Testis (tissue), 3 donors: Measurements from ENCODE around the gene SLC25A30. TPM values are rescaled to one million over a fixed set of nuclear protein-coding genes. Genes with fewer than 3 reads are reported as not detected.
"Not testable (repeated sequence)": the region's sequence is repeated elsewhere in the genome, so short reads cannot be mapped to it uniquely, and the experiment has no call there.

Experiments
- DNase-seq: peaks from one replicate; pipeline ENCODE4 v3.0.0-alpha.2; 2019
- H3K27ac ChIP-seq, 2 donors: fragments of 200-600 bp; sonication (generic); one replicate each; pipeline ENCODE4 v1.5.1; 2019
- H3K27me3 ChIP-seq: fragments of 200-600 bp; sonication (generic); one replicate; pipeline ENCODE4 v1.5.1; 2019
- H3K36me3 ChIP-seq: fragments of 200-600 bp; sonication (generic); one replicate; pipeline ENCODE4 v1.5.1; 2017; ENCODE audit warnings: low read depth; ENCODE audit errors: missing control alignments
- H3K4me1 ChIP-seq: fragments of 200-600 bp; sonication (generic); one replicate; pipeline ENCODE4 v1.5.1; 2019
- H3K4me3 ChIP-seq, 2 donors: fragments of 200-600 bp; sonication (generic); one replicate each; pipeline ENCODE4 v1.5.1; 2017 to 2019
- H3K9me3 ChIP-seq: fragments of 200-600 bp; sonication (generic); one replicate; pipeline ENCODE4 v1.5.1; 2017
- POLR2A ChIP-seq: fragments of 450-650 bp; IDR thresholded peaks from one replicate; pipeline ENCODE4 v1.6.1; 2017; ENCODE audit warnings: antibody characterized with exemption, mild to moderate bottlenecking, moderate library complexity
- WGBS, 2 donors: methylation state at CpG; one replicate each; pipeline ENCODE4 v1.1.5; 2018; 5-methylcytosine and 5-hydroxymethylcytosine counted together
- intact Hi-C: fragments of 100-400 bp; cut with DNase I; formaldehyde crosslinking; loops from one replicate; pipeline ENCODE4 v1.15.1; 2023; ENCODE audit warnings: low total_unique reads
- polyA plus RNA-seq: library from polyadenylated mRNA; stranded (reverse); fragments of 350-450 nt; fragmentation: Illumina TruSeq; extraction: RNeasy Lipid Tissue Mini Kit (QIAGEN cat#74804); gene quantifications from one replicate; pipeline ENCODE4 v1.2.3, GENCODE V29; 2014; ENCODE audit warnings: low read depth, low replicate concordance; ENCODE audit not compliant: insufficient read depth
- total RNA-seq, 2 donors: library from RNA; depleted of rRNA; stranded (reverse); fragments of >200 nt; gene quantifications; one replicate each; pipeline ENCODE4 v1.2.3, GENCODE V29; 2016
- TF ChIP-seq, protein P1 (sequence below), 3 experiments: fragments of 450-650 bp in 2 of 3; fragments of 200-600 bp in 1 of 3; sonication (generic) in 1 of 3; IDR thresholded peaks; one replicate each; pipeline ENCODE4 v1.5.1; 2016 to 2019; ENCODE audit warnings: antibody characterized with exemption in 3 of 3, mild to moderate bottlenecking in 2 of 3, moderate library complexity in 1 of 3

SLC25A30 gene
- total and polyA plus RNA-seq, 3 donors from 2014 or later = 14.5 to 16.4 (median 15.7) TPM

DNA sequence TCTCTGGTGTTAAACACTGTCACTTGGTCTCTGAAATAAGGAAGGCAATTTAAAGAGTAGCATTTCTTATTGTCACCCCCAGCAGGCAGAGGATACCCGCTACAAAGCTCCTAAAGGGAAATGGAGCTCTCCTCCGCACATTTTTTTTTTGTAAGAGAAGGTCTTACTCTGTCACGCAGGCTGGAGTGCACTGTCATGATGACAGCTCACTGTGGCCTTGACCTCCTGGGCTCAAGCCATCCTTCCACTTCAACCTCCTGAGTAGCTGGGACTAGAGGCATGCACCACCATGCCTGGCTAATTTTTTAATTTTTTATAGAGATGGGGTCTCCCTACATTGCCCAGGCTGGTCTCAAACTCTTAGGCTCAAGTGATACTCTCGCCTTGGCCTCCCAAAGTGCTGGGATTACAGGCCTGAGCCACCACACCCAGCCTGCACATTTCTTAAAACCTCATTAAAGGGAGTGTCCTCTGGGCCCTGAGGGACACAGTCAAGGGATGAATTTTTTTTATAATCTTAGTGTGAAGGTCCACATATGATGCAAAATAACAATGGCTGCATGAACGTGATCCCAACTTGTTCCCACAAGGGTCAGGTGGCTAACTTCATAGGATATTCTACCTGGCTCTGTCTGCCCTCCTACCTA lies 32.1 kb downstream of the SLC25A30 start:
- intact Hi-C loops = no loop called here
- no peak for TF ChIP-seq POLR2A
- TF ChIP-seq, protein P1, sequence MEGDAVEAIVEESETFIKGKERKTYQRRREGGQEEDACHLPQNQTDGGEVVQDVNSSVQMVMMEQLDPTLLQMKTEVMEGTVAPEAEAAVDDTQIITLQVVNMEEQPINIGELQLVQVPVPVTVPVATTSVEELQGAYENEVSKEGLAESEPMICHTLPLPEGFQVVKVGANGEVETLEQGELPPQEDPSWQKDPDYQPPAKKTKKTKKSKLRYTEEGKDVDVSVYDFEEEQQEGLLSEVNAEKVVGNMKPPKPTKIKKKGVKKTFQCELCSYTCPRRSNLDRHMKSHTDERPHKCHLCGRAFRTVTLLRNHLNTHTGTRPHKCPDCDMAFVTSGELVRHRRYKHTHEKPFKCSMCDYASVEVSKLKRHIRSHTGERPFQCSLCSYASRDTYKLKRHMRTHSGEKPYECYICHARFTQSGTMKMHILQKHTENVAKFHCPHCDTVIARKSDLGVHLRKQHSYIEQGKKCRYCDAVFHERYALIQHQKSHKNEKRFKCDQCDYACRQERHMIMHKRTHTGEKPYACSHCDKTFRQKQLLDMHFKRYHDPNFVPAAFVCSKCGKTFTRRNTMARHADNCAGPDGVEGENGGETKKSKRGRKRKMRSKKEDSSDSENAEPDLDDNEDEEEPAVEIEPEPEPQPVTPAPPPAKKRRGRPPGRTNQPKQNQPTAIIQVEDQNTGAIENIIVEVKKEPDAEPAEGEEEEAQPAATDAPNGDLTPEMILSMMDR (IDR thresholded peaks at IDR 0.05) = no peak
- no peak overlapping the region for H3K27ac ChIP-seq
- no peaks in the 10 kb centered on the region for H3K4me1 ChIP-seq
- H3K27me3 ChIP-seq = no peaks in the 10 kb centered on the region
- no peak overlapping the region for H3K4me3 ChIP-seq
- 80 to 84% methylated on average over 5 of the region's 5 CpGs for WGBS, 2 donors
- H3K9me3 ChIP-seq = no peaks in the 10 kb centered on the region
- no peak for DNase-seq
- H3K36me3 ChIP-seq = no peaks in the 10 kb centered on the region

DNA sequence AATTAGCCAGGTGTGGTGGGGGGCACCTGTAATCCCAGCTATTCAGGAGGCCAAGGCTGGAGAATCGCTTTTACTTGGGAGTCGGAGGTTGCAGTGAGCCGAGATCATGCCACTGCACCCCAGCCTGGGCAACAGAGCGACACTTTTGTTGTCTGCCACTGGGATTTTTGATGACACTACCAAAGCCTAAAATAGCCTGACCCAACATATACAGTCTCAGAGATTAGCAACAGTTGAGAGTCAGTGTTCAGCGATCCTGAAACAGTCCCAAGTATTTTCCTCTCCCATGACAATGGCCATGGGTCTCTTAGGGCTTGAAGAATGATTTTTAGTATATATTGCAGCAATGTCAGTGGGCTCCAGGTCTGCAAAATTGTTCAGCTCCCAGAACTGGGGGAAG lies 32.9 kb downstream of the SLC25A30 start:
- no peaks in the 10 kb centered on the region for H3K36me3 ChIP-seq
- no peaks in the 10 kb centered on the region for H3K4me1 ChIP-seq
- TF ChIP-seq, protein P1 (IDR thresholded peaks at IDR 0.05) = no peak
- TF ChIP-seq POLR2A = no peak
- no peaks in the 10 kb centered on the region for H3K9me3 ChIP-seq
- no peak overlapping the region for H3K27ac ChIP-seq
- DNase-seq = no peak
- intact Hi-C loops = no loop called here
- no peak overlapping the region for H3K4me3 ChIP-seq
- 90 to 98% methylated on average over 3 to 5 of the region's 5 CpGs for WGBS, 2 donors
- no peaks in the 10 kb centered on the region for H3K27me3 ChIP-seq

DNA sequence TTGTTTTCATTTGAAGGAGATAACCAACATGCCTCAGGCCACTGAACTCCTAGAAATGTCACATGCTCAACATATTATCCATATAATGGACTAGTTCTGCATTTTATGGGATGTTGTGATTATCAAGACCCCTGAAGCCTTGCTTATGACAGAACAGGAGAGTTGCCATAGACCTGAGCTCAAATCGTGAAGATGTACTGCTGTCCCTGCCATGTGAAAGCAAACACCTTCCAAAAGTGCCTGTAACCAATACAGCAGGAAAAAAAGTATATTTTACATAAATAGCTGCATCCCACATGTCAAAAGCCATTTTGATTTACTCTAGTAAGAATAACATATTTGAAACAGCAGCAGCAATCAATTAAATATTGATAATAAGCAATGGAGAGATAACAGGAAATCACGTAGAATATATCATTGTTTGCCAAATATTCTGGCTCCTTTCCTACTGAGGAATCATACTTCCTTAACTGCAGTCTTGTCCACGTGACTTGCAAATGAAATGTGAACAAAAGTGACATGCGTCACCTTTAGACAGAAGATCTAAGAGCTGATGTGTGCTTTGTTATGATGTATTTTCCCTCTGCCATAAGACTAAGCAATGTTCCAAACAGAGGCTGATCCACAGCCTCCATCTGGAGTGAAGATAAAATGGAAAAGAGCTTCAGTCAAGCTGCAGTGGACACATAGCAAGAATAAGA lies 33.5 kb downstream of the SLC25A30 start:
- H3K27ac ChIP-seq = no peak overlapping the region
- H3K27me3 ChIP-seq = no peaks in the 10 kb centered on the region
- no peak for DNase-seq
- WGBS, 2 donors = 85 to 94% methylated on average over 4 of the region's 4 CpGs
- H3K4me1 ChIP-seq = no peaks in the 10 kb centered on the region
- H3K36me3 ChIP-seq = no peaks in the 10 kb centered on the region
- TF ChIP-seq, protein P1 (IDR thresholded peaks at IDR 0.05) = no peak
- TF ChIP-seq POLR2A = no peak
- no peak overlapping the region for H3K4me3 ChIP-seq
- intact Hi-C loops = no loop called here
- H3K9me3 ChIP-seq = no peaks in the 10 kb centered on the region

DNA sequence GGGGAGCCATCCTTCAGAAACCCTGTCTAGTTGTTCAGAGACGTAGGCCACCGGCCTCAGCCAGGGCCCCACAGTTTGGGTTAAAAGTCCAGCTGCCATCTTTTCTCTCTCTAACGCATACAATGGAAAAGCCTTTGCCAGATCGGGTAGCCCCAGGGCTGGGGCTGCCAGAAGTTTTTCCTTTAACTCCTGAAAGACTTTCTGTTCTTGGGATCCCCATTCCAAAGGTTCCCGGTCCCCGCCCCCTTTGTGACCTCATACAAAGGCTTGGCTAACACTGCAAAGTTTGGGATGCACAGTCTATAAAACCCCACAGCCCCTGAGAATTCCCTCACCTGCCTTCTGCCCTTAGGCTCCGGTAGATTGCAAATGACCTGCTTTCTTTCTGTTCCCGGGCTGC lies 35.4 kb downstream of the SLC25A30 start:
- DNase-seq, intact Hi-C loops, H3K36me3 ChIP-seq, H3K27ac ChIP-seq, H3K27me3 ChIP-seq, H3K4me1 ChIP-seq, H3K4me3 ChIP-seq, H3K9me3 ChIP-seq: not testable (repeated sequence)
- 57 to 75% methylated on average over 4 to 8 of the region's 8 CpGs for WGBS, 2 donors

DNA sequence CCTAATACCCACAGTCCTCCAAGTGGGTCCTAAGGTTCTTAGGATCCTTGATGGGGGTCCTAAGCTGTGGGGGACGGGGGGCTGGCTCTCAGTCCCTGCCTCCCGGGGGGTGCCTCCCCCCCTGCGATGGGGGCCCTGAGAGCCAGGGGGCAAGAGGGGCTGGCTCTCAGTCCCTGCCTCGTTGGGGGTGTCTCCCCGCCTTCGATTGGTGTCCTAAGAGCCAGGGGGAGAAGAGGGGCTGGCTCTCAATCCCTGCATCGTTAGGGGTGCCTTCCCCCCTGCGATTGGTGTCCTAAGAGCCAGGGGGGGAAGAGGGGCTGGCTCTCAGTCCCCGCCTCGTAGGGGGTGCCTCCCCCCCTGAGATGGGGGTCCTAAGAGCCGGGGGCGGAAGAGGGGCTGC lies 37.0 kb downstream of the SLC25A30 start:
- DNase-seq = no peak
- H3K4me3 ChIP-seq = no peak overlapping the region

DNA sequence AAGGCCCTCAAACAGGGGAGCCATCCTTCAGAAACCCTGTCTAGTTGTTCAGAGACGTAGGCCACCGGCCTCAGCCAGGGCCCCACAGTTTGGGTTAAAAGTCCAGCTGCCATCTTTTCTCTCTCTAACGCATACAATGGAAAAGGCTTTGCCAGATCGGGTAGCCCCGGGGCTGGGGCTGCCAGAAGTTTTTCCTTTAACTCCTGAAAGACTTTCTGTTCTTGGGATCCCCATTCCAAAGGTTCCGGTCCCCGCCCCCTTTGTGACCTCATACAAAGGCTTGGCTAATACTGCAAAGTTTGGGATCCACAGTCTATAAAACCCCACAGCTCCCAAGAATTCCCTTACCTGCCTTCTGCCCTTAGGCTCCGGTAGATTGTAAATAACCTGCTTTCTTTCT lies 37.5 kb downstream of the SLC25A30 start:
- H3K4me3 ChIP-seq, H3K27ac ChIP-seq, H3K4me1 ChIP-seq, H3K9me3 ChIP-seq, DNase-seq, H3K36me3 ChIP-seq, intact Hi-C loops, H3K27me3 ChIP-seq: not testable (repeated sequence)
- 74 to 75% methylated on average over 4 to 7 of the region's 8 CpGs for WGBS, 2 donors

More for the DNA sequence above, 37.0 kb downstream of the SLC25A30 start:
- 60% methylated on average over 1 of the region's 12 CpGs; no CpG with 5 or more reads in 1 of the 2 donors for WGBS, 2 donors
- H3K4me1 ChIP-seq = no peaks in the 10 kb centered on the region
- H3K9me3 ChIP-seq = no peaks in the 10 kb centered on the region
- H3K36me3 ChIP-seq = no peaks in the 10 kb centered on the region
- intact Hi-C loops = no loop called here
- TF ChIP-seq, protein P1 (IDR thresholded peaks at IDR 0.05) = no peak
- no peak for TF ChIP-seq POLR2A
- no peak overlapping the region for H3K27ac ChIP-seq
- no peaks in the 10 kb centered on the region for H3K27me3 ChIP-seq

GRCh38 chr13:45379516-45379915 lies 38.7 kb downstream of the SLC25A30 start:
- H3K4me1 ChIP-seq, H3K27ac ChIP-seq, H3K9me3 ChIP-seq, DNase-seq, intact Hi-C loops, H3K27me3 ChIP-seq, H3K4me3 ChIP-seq, H3K36me3 ChIP-seq: not testable (repeated sequence)
- WGBS, 2 donors = 92 to 94% methylated on average over 7 to 10 of the region's 10 CpGs

- intact Hi-C loops, H3K27me3 ChIP-seq, H3K36me3 ChIP-seq, H3K27ac ChIP-seq, H3K9me3 ChIP-seq, DNase-seq, H3K4me3 ChIP-seq, H3K4me1 ChIP-seq: not testable (repeated sequence)
- WGBS, 2 donors = 96% methylated on average over 8 of the region's 8 CpGs
These were observed 39.4 kb downstream of the SLC25A30 start for GRCh38 chr13:45378786-45379185.
